SK-N-SH treated with all-trans-retinoic acid at 6 μM for 48 hours (cell line): Measurements from ENCODE around the gene TRAF3IP3.

Source experiments
- ARNTL ChIP-seq: fragments of 450-650 bp; formaldehyde crosslinking; IDR thresholded peaks from 2 replicates; pipeline ENCODE4 v1.5.0; 2020; ENCODE audit warnings: low read depth, mild to moderate bottlenecking, moderate library complexity, borderline replicate concordance
- ISL1 ChIP-seq: fragments of 250-450 bp; sonication (Bioruptor Pico); IDR thresholded peaks from 2 replicates; pipeline ENCODE4 v2.1.2; 2022; ENCODE audit warnings: mild to moderate bottlenecking, moderate library complexity
- OSR1 ChIP-seq: fragments of 250-450 bp; sonication (Bioruptor Pico); IDR thresholded peaks from 2 replicates; pipeline ENCODE4 v1.8.0; 2022; ENCODE audit warnings: moderate library complexity, mild to moderate bottlenecking, inconsistent platforms
- ZNF565 ChIP-seq: fragments of 450-650 bp; formaldehyde crosslinking; conservative IDR thresholded peaks from 2 replicates; pipeline ENCODE4 v1.5.0; 2020; ENCODE audit warnings: low read depth, mild to moderate bottlenecking, moderate library complexity
- TF ChIP-seq, protein P1 (sequence below): fragments of 250-450 bp; sonication (Bioruptor Pico); IDR thresholded peaks from 2 replicates; pipeline ENCODE4 v1.5.0; 2020; ENCODE audit warnings: mild to moderate bottlenecking, moderate library complexity
- TF ChIP-seq, protein P2 (sequence below): fragments of 250-450 bp; sonication (Bioruptor Pico); IDR thresholded peaks from 2 replicates; pipeline ENCODE4 v1.8.0; 2020; ENCODE audit warnings: mild to moderate bottlenecking, moderate library complexity, borderline replicate concordance
- TF ChIP-seq, protein P3 (sequence below): fragments of 250-450 bp; sonication (Bioruptor Pico); IDR thresholded peaks from 2 replicates; pipeline ENCODE4 v1.5.1; 2021; ENCODE audit warnings: mild to moderate bottlenecking, moderate library complexity
- TF ChIP-seq, protein P4 (sequence below): fragments of 250-450 bp; sonication (Bioruptor Pico); IDR thresholded peaks from 2 replicates; pipeline ENCODE4 v1.8.0; 2021; ENCODE audit warnings: low read depth, mild to moderate bottlenecking, moderate library complexity, borderline replicate concordance

DNA sequence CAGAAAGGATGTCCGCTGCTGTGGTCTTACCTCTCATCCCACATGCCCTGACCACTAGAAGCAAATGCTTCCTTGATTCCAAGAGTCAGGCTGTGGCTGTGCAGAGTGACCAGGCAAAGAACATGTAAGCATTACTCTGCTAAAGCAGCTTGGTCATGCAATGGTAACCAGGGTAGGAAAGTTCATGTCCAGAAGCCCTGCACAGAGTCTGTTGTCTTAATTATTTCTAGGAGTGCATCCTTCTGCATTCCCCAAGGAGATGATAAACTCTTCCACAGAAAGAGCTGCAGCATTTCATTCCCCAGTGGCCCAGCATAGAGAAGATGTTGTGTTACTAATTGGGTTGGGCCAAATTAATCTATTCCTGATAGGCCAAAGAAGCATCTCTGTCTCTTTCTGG lies 61.8 kb downstream of the TRAF3IP3 start:
- TF ChIP-seq, protein P1, sequence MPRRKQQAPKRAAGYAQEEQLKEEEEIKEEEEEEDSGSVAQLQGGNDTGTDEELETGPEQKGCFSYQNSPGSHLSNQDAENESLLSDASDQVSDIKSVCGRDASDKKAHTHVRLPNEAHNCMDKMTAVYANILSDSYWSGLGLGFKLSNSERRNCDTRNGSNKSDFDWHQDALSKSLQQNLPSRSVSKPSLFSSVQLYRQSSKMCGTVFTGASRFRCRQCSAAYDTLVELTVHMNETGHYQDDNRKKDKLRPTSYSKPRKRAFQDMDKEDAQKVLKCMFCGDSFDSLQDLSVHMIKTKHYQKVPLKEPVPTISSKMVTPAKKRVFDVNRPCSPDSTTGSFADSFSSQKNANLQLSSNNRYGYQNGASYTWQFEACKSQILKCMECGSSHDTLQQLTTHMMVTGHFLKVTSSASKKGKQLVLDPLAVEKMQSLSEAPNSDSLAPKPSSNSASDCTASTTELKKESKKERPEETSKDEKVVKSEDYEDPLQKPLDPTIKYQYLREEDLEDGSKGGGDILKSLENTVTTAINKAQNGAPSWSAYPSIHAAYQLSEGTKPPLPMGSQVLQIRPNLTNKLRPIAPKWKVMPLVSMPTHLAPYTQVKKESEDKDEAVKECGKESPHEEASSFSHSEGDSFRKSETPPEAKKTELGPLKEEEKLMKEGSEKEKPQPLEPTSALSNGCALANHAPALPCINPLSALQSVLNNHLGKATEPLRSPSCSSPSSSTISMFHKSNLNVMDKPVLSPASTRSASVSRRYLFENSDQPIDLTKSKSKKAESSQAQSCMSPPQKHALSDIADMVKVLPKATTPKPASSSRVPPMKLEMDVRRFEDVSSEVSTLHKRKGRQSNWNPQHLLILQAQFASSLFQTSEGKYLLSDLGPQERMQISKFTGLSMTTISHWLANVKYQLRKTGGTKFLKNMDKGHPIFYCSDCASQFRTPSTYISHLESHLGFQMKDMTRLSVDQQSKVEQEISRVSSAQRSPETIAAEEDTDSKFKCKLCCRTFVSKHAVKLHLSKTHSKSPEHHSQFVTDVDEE (CRISPR knock-in tag): no peak
- TF ChIP-seq, protein P2, sequence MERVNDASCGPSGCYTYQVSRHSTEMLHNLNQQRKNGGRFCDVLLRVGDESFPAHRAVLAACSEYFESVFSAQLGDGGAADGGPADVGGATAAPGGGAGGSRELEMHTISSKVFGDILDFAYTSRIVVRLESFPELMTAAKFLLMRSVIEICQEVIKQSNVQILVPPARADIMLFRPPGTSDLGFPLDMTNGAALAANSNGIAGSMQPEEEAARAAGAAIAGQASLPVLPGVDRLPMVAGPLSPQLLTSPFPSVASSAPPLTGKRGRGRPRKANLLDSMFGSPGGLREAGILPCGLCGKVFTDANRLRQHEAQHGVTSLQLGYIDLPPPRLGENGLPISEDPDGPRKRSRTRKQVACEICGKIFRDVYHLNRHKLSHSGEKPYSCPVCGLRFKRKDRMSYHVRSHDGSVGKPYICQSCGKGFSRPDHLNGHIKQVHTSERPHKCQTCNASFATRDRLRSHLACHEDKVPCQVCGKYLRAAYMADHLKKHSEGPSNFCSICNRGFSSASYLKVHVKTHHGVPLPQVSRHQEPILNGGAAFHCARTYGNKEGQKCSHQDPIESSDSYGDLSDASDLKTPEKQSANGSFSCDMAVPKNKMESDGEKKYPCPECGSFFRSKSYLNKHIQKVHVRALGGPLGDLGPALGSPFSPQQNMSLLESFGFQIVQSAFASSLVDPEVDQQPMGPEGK (CRISPR knock-in tag): no peak
- TF ChIP-seq OSR1 (CRISPR knock-in tag): no peak
- no peak for TF ChIP-seq ISL1
- TF ChIP-seq ARNTL: no peak
- TF ChIP-seq, protein P3, sequence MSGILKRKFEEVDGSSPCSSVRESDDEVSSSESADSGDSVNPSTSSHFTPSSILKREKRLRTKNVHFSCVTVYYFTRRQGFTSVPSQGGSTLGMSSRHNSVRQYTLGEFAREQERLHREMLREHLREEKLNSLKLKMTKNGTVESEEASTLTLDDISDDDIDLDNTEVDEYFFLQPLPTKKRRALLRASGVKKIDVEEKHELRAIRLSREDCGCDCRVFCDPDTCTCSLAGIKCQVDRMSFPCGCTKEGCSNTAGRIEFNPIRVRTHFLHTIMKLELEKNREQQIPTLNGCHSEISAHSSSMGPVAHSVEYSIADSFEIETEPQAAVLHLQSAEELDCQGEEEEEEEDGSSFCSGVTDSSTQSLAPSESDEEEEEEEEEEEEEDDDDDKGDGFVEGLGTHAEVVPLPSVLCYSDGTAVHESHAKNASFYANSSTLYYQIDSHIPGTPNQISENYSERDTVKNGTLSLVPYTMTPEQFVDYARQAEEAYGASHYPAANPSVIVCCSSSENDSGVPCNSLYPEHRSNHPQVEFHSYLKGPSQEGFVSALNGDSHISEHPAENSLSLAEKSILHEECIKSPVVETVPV (CRISPR knock-in tag): no peak
- TF ChIP-seq, protein P4, sequence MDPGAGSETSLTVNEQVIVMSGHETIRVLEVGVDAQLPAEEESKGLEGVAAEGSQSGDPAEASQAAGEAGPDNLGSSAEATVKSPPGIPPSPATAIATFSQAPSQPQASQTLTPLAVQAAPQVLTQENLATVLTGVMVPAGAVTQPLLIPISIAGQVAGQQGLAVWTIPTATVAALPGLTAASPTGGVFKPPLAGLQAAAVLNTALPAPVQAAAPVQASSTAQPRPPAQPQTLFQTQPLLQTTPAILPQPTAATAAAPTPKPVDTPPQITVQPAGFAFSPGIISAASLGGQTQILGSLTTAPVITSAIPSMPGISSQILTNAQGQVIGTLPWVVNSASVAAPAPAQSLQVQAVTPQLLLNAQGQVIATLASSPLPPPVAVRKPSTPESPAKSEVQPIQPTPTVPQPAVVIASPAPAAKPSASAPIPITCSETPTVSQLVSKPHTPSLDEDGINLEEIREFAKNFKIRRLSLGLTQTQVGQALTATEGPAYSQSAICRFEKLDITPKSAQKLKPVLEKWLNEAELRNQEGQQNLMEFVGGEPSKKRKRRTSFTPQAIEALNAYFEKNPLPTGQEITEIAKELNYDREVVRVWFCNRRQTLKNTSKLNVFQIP: no peak
- TF ChIP-seq ZNF565: no peak
